Measurements from ENCODE around the gene S100A5. TPM values are rescaled to one million over a fixed set of nuclear protein-coding genes. Genes with fewer than 3 reads are reported as not detected.

S100A5 gene
- total RNA-seq, 1 donor from 2014 or later = 0.39 TPM

GRCh38 chr1:153506831-153507413 is 33.8 kb downstream of the S100A5 start:
- FAIRE-seq (peak; percentile 39), DNase-seq (ENCODE audit: low read depth) (peak; percentile 91)
- Histone ChIP-seq H3K9me3 (ENCODE audit: insufficient read depth, low read depth, low read length) (no peaks in the 10 kb centered on the region), H3K36me3 (ENCODE audit: insufficient read depth, low read length) (no peaks in the 10 kb centered on the region), H3K9ac (ENCODE audit: low read length) (peak overlapping the region; percentile 53), H2AFZ (ENCODE audit: low read depth, low read length) (peak overlapping the region; percentile 57), H3K27ac (ENCODE audit: low read depth, low read length) (peak overlapping the region; percentile 64), H3K4me2 (ENCODE audit: low read length) (peak overlapping the region; percentile 61), H3K79me2 (ENCODE audit: insufficient read depth, low read length) (no peaks in the 10 kb centered on the region), H3K27me3 (ENCODE audit: insufficient read depth, low read length) (no peaks in the 10 kb centered on the region), H3K4me1 (ENCODE audit: insufficient read depth, low read length) (peaks cover 21% of the 10 kb centered on the region), H4K20me1 (ENCODE audit: insufficient read depth, low read length) (no peaks in the 10 kb centered on the region), H3K4me3 (ENCODE audit: insufficient read depth, low read depth, low read length) (no peak overlapping the region)
- Mint-ChIP-seq H3K27me3 (ENCODE audit: low read depth, unreplicated experiment) (no peaks in the 10 kb centered on the region), H3K4me1 (ENCODE audit: low read depth, unreplicated experiment) (peaks cover 23% of the 10 kb centered on the region), H3K36me3 (ENCODE audit: low read depth, unreplicated experiment) (no peaks in the 10 kb centered on the region), H3K9me3 (ENCODE audit: unreplicated experiment) (no peaks in the 10 kb centered on the region), H3K4me3 (ENCODE audit: unreplicated experiment) (peak overlapping the region; percentile 4), H3K27ac (ENCODE audit: unreplicated experiment) (peak overlapping the region; percentile 78)
- TF ChIP-seq EZH2 (IDR thresholded peaks at IDR 0.05; ENCODE audit: insufficient read depth, low read length) (no peak), CTCF (IDR thresholded peaks at IDR 0.05; ENCODE audit: insufficient read depth, low read depth, low read length) (no peak)

- H3K4me1 ChIP-seq (ENCODE audit: insufficient read depth, low read length) = peaks cover 21% of the 10 kb centered on the region
- H3K27ac Mint-ChIP-seq (ENCODE audit: unreplicated experiment) = peak overlapping the region; percentile 27
- no peaks in the 10 kb centered on the region for H3K9me3 Mint-ChIP-seq (ENCODE audit: unreplicated experiment)
- no peak overlapping the region for H2AFZ ChIP-seq (ENCODE audit: low read depth, low read length)
- no peaks in the 10 kb centered on the region for H3K36me3 ChIP-seq (ENCODE audit: insufficient read depth, low read length)
- TF ChIP-seq CTCF (IDR thresholded peaks at IDR 0.05; ENCODE audit: insufficient read depth, low read depth, low read length) = no peak
- TF ChIP-seq EZH2 (IDR thresholded peaks at IDR 0.05; ENCODE audit: insufficient read depth, low read length) = no peak
- H3K36me3 Mint-ChIP-seq (ENCODE audit: low read depth, unreplicated experiment) = no peaks in the 10 kb centered on the region
- H3K27me3 Mint-ChIP-seq (ENCODE audit: low read depth, unreplicated experiment) = no peaks in the 10 kb centered on the region
- H3K4me2 ChIP-seq (ENCODE audit: low read length) = peak overlapping the region; percentile 61
- no peaks in the 10 kb centered on the region for H4K20me1 ChIP-seq (ENCODE audit: insufficient read depth, low read length)
- H3K9ac ChIP-seq (ENCODE audit: low read length) = no peak overlapping the region
- no peak overlapping the region for H3K4me3 Mint-ChIP-seq (ENCODE audit: unreplicated experiment)
- H3K4me1 Mint-ChIP-seq (ENCODE audit: low read depth, unreplicated experiment) = peaks cover 23% of the 10 kb centered on the region
- no peaks in the 10 kb centered on the region for H3K27me3 ChIP-seq (ENCODE audit: insufficient read depth, low read length)
- no peak overlapping the region for H3K4me3 ChIP-seq (ENCODE audit: insufficient read depth, low read depth, low read length)
- DNase-seq (ENCODE audit: low read depth) = no peak
- no peak overlapping the region for H3K27ac ChIP-seq (ENCODE audit: low read depth, low read length)
- FAIRE-seq = no peak
- H3K79me2 ChIP-seq (ENCODE audit: insufficient read depth, low read length) = no peaks in the 10 kb centered on the region
- no peaks in the 10 kb centered on the region for H3K9me3 ChIP-seq (ENCODE audit: insufficient read depth, low read depth, low read length)
Measured at GRCh38 chr1:153506386-153506785, 34.3 kb downstream of the S100A5 start.

GRCh38 chr1:153505576-153505975 is 35.2 kb downstream of the S100A5 start:
- Mint-ChIP-seq H3K27ac (ENCODE audit: unreplicated experiment) (no peak overlapping the region), H3K4me3 (ENCODE audit: unreplicated experiment) (no peak overlapping the region), H3K36me3 (ENCODE audit: low read depth, unreplicated experiment) (no peaks in the 10 kb centered on the region), H3K4me1 (ENCODE audit: low read depth, unreplicated experiment) (peaks cover 22% of the 10 kb centered on the region), H3K9me3 (ENCODE audit: unreplicated experiment) (no peaks in the 10 kb centered on the region), H3K27me3 (ENCODE audit: low read depth, unreplicated experiment) (no peaks in the 10 kb centered on the region)
- DNase-seq (ENCODE audit: low read depth) = no peak
- Histone ChIP-seq H3K9ac (ENCODE audit: low read length) (no peak overlapping the region), H3K27me3 (ENCODE audit: insufficient read depth, low read length) (no peaks in the 10 kb centered on the region), H3K4me1 (ENCODE audit: insufficient read depth, low read length) (peaks cover 21% of the 10 kb centered on the region), H4K20me1 (ENCODE audit: insufficient read depth, low read length) (no peaks in the 10 kb centered on the region), H3K27ac (ENCODE audit: low read depth, low read length) (no peak overlapping the region), H3K79me2 (ENCODE audit: insufficient read depth, low read length) (no peaks in the 10 kb centered on the region), H3K4me3 (ENCODE audit: insufficient read depth, low read depth, low read length) (no peak overlapping the region), H3K4me2 (ENCODE audit: low read length) (no peak overlapping the region), H3K36me3 (ENCODE audit: insufficient read depth, low read length) (no peaks in the 10 kb centered on the region), H2AFZ (ENCODE audit: low read depth, low read length) (no peak overlapping the region), H3K9me3 (ENCODE audit: insufficient read depth, low read depth, low read length) (no peaks in the 10 kb centered on the region)
- no peak for TF ChIP-seq CTCF (IDR thresholded peaks at IDR 0.05; ENCODE audit: insufficient read depth, low read depth, low read length)
- TF ChIP-seq EZH2 (IDR thresholded peaks at IDR 0.05; ENCODE audit: insufficient read depth, low read length) = no peak
- FAIRE-seq = no peak
